H9 (cell line): ENCODE data around the gene PTPRN2. TPM values are rescaled to one million over a fixed set of nuclear protein-coding genes. Genes with fewer than 3 reads are reported as not detected.

Source experiments
- DNase-seq: peaks from one replicate; pipeline ENCODE4 v3.0.0-alpha.2; 2017
- H2AFZ ChIP-seq: one replicate; pipeline ENCODE4 v1.6.1; 2013; ENCODE audit warnings: mild to moderate bottlenecking, low read length, control low read depth, moderate library complexity
- H2AK5ac ChIP-seq: 2 replicates; pipeline ENCODE4 v1.6.1; 2013; ENCODE audit warnings: low read length, control low read depth, mixed read lengths; ENCODE audit not compliant: insufficient read length
- H2BK120ac ChIP-seq: one replicate; pipeline ENCODE4 v1.6.1; 2013; ENCODE audit warnings: low read depth, mild to moderate bottlenecking, low read length, control low read depth, inconsistent platforms; ENCODE audit not compliant: poor library complexity, severe bottlenecking
- H2BK12ac ChIP-seq: 2 replicates; pipeline ENCODE4 v1.6.1; 2013; ENCODE audit warnings: low read length, control low read depth, mixed read lengths, low read depth; ENCODE audit not compliant: insufficient read length
- H2BK15ac ChIP-seq: 2 replicates; pipeline ENCODE4 v1.6.1; 2013; ENCODE audit warnings: low read depth, low read length, control low read depth
- H2BK20ac ChIP-seq: one replicate; pipeline ENCODE4 v1.6.1; 2013; ENCODE audit warnings: low read depth, mild to moderate bottlenecking, low read length, control low read depth, inconsistent platforms; ENCODE audit not compliant: poor library complexity, severe bottlenecking
- H2BK5ac ChIP-seq: 2 replicates; pipeline ENCODE4 v1.6.1; 2013; ENCODE audit warnings: low read length, control low read depth, mixed read lengths; ENCODE audit not compliant: insufficient read length
- H3K14ac ChIP-seq: 2 replicates; pipeline ENCODE4 v1.6.1; 2013; ENCODE audit warnings: low read length, control low read depth; ENCODE audit not compliant: insufficient read depth
- H3K18ac ChIP-seq: 2 replicates; pipeline ENCODE4 v1.6.1; 2013; ENCODE audit warnings: low read depth, mild to moderate bottlenecking, mixed read lengths, low read length, control low read depth; ENCODE audit not compliant: insufficient read length
- H3K23ac ChIP-seq: 2 replicates; pipeline ENCODE4 v1.6.1; 2013; ENCODE audit warnings: low read length, control low read depth, mixed read lengths, low read depth; ENCODE audit not compliant: insufficient read length
- H3K23me2 ChIP-seq: 2 replicates; pipeline ENCODE4 v1.6.1; 2013; ENCODE audit warnings: low read depth, mild to moderate bottlenecking, mixed read lengths, low read length, control low read depth; ENCODE audit not compliant: insufficient read length, poor library complexity, severe bottlenecking
- H3K27ac ChIP-seq: 2 replicates; pipeline ENCODE4 v1.5.1; 2013; ENCODE audit warnings: low read length, control low read depth, mixed read lengths, low read depth; ENCODE audit not compliant: insufficient read length
- H3K27me3 ChIP-seq: 2 replicates; pipeline ENCODE4 v1.6.1; 2013; ENCODE audit warnings: low read length, control low read depth, inconsistent platforms; ENCODE audit not compliant: insufficient read depth
- H3K4ac ChIP-seq: 2 replicates; pipeline ENCODE4 v1.6.1; 2013; ENCODE audit warnings: low read depth, mild to moderate bottlenecking, control low read depth, inconsistent platforms, low read length, moderate library complexity
- H3K4me1 ChIP-seq: 2 replicates; pipeline ENCODE4 v1.6.1; 2013; ENCODE audit warnings: low read length, control low read depth, inconsistent platforms; ENCODE audit not compliant: insufficient read depth
- H3K4me2 ChIP-seq: 2 replicates; pipeline ENCODE4 v1.6.1; 2013; ENCODE audit warnings: low read length, control low read depth, mixed read lengths; ENCODE audit not compliant: insufficient read length, insufficient read depth
- H3K56ac ChIP-seq: 2 replicates; pipeline ENCODE4 v1.6.1; 2013; ENCODE audit warnings: low read depth, mild to moderate bottlenecking, mixed read lengths, low read length, control low read depth; ENCODE audit not compliant: insufficient read length
- H3K79me1 ChIP-seq: 2 replicates; pipeline ENCODE4 v1.6.1; 2013; ENCODE audit warnings: low read depth, mild to moderate bottlenecking, moderate library complexity, low read length, control low read depth, inconsistent platforms; ENCODE audit not compliant: insufficient read depth, poor library complexity, severe bottlenecking
- H3K79me2 ChIP-seq: 2 replicates; pipeline ENCODE4 v1.6.1; 2013; ENCODE audit warnings: low read length, control low read depth, inconsistent platforms; ENCODE audit not compliant: insufficient read depth
- H3K9ac ChIP-seq: 2 replicates; pipeline ENCODE4 v1.6.1; 2013; ENCODE audit warnings: low read length, control low read depth, mixed read lengths; ENCODE audit not compliant: insufficient read length; ENCODE audit errors: extremely low read depth
- H3K9me3 ChIP-seq: one replicate; pipeline ENCODE4 v1.6.1; 2013; ENCODE audit warnings: low read depth, low read length, inconsistent platforms; ENCODE audit not compliant: control insufficient read depth
- H3T11ph ChIP-seq: one replicate; pipeline ENCODE4 v1.6.1; 2013; ENCODE audit warnings: mild to moderate bottlenecking, low read length, control low read depth, inconsistent platforms
- H4K20me1 ChIP-seq: one replicate; pipeline ENCODE4 v1.6.1; 2013; ENCODE audit not compliant: control insufficient read depth, insufficient read length, insufficient read depth
- H4K5ac ChIP-seq: 2 replicates; pipeline ENCODE4 v1.6.1; 2013; ENCODE audit warnings: low read depth, mild to moderate bottlenecking, mixed read lengths, low read length, control low read depth; ENCODE audit not compliant: insufficient read length
- H4K8ac ChIP-seq: replicated peaks from 2 replicates; pipeline ENCODE4 v1.6.1; 2013; ENCODE audit warnings: low read length, control low read depth, mixed read lengths, low read depth; ENCODE audit not compliant: insufficient read length
- H4K91ac ChIP-seq: 2 replicates; pipeline ENCODE4 v1.6.1; 2013; ENCODE audit warnings: low read depth, mild to moderate bottlenecking, moderate library complexity, mixed read lengths, low read length, control low read depth; ENCODE audit not compliant: insufficient read length
- H3K27ac Mint-ChIP-seq, 3 experiments: 2 replicates in 2 of 3; 3 replicates in 1 of 3; pipeline ENCODE4 v1.8.0; 2020 to 2021; ENCODE audit warnings: mixed read lengths in 3 of 3, mild to moderate bottlenecking in 1 of 3, moderate library complexity in 1 of 3
- H3K27me3 Mint-ChIP-seq: 2 replicates; pipeline ENCODE4 v1.8.0; 2021; ENCODE audit warnings: low read depth, mild to moderate bottlenecking, moderate library complexity, mixed read lengths
- H3K36me3 Mint-ChIP-seq, 3 experiments: 2 replicates in 2 of 3; 3 replicates in 1 of 3; pipeline ENCODE4 v1.8.0; 2020 to 2021; ENCODE audit warnings: low read depth in 3 of 3, mixed read lengths in 3 of 3; ENCODE audit not compliant: insufficient read depth in 1 of 3
- H3K4me1 Mint-ChIP-seq, 2 experiments: 2 replicates each; pipeline ENCODE4 v1.8.0; 2020; ENCODE audit warnings: mixed read lengths in 2 of 2
- H3K4me3 Mint-ChIP-seq, 2 experiments: 2 replicates in 1 of 2; 3 replicates in 1 of 2; pipeline ENCODE4 v1.8.0; 2020 to 2021; ENCODE audit warnings: mild to moderate bottlenecking in 2 of 2, mixed read lengths in 2 of 2, moderate library complexity in 1 of 2
- H3K9me3 Mint-ChIP-seq, 2 experiments: 2 replicates in 1 of 2; 3 replicates in 1 of 2; pipeline ENCODE4 v1.8.0; 2020; ENCODE audit warnings: mild to moderate bottlenecking in 2 of 2, mixed read lengths in 2 of 2, moderate library complexity in 1 of 2
- whole genome bisulfite sequencing: extraction: QIAGEN DNeasy Blood & Tissue Kit; methylation state at CpG from one replicate; pipeline ENCODE4 v1.1.7; 2013; ENCODE audit warnings: missing lambda C conversion rate, low lambda C conversion rate, mixed read lengths; ENCODE audit not compliant: insufficient read length; ENCODE audit errors: extremely low coverage; 5-methylcytosine and 5-hydroxymethylcytosine counted together
- total RNA-seq: library from RNA; stranded (reverse); gene quantifications from 2 replicates; pipeline ENCODE4 v1.2.1, GENCODE V29; 2021
- TF ChIP-seq, protein P1 (sequence below): fragments of 200-600 bp; sonication (generic); conservative IDR thresholded peaks from 3 replicates; pipeline ENCODE4 v1.8.0; 2021; ENCODE audit warnings: antibody characterized with exemption, mild to moderate bottlenecking

The PTPRN2 gene
- total RNA-seq, 1 experiment from 2014 or later = 5.2 TPM

DNA sequence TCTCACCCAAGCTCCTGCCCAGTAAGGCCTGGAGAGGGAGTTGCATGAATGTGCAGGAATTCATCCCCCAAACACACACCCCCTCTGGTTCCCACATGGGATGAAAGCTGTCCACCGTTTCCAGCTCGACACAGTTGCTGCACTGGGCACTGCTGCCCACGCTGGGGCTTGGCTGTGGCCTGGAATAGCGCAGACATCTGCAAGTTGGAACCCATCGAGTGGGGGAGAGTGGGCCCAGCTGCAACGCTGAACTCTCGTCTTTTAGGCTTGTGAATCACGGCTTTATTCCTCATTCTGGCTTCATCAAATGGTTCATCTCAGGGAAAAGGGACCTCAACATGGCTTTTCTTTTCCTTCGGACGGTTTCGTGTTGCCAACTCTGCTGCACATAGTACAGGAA, 986.1 kb downstream of the PTPRN2 start:
- WGBS = no CpG with 5 or more reads among the region's 11 CpGs
- TF ChIP-seq, protein P1, sequence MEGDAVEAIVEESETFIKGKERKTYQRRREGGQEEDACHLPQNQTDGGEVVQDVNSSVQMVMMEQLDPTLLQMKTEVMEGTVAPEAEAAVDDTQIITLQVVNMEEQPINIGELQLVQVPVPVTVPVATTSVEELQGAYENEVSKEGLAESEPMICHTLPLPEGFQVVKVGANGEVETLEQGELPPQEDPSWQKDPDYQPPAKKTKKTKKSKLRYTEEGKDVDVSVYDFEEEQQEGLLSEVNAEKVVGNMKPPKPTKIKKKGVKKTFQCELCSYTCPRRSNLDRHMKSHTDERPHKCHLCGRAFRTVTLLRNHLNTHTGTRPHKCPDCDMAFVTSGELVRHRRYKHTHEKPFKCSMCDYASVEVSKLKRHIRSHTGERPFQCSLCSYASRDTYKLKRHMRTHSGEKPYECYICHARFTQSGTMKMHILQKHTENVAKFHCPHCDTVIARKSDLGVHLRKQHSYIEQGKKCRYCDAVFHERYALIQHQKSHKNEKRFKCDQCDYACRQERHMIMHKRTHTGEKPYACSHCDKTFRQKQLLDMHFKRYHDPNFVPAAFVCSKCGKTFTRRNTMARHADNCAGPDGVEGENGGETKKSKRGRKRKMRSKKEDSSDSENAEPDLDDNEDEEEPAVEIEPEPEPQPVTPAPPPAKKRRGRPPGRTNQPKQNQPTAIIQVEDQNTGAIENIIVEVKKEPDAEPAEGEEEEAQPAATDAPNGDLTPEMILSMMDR = no peak

More for the DNA sequence above, 986.1 kb downstream of the PTPRN2 start:
- Histone ChIP-seq H2AFZ (no peak overlapping the region), H3K18ac (no peak overlapping the region), H3K23me2 (no peaks in the 10 kb centered on the region), H3K4ac (no peak overlapping the region), H3K79me2 (no peaks in the 10 kb centered on the region), H2BK15ac (no peak overlapping the region), H4K20me1 (peaks cover 2% of the 10 kb centered on the region), H3K56ac (no peak overlapping the region), H3K27ac (no peak overlapping the region), H3K9ac (no peak overlapping the region), H3K14ac (no peak overlapping the region), H4K5ac (no peak overlapping the region), H3K4me1 (no peaks in the 10 kb centered on the region), H3K27me3 (peaks cover 38% of the 10 kb centered on the region; the same call in 1 of the 2 replicates), H2BK20ac (no peak overlapping the region), H2BK120ac (no peak overlapping the region), H4K8ac (no peak overlapping the region), H3T11ph (no peak overlapping the region), H2BK12ac (no peak overlapping the region), H2AK5ac (no peak overlapping the region), H2BK5ac (no peak overlapping the region), H3K4me2 (no peak overlapping the region), H3K23ac (no peak overlapping the region), H3K79me1 (no peaks in the 10 kb centered on the region), H4K91ac (no peak overlapping the region), H3K9me3 (no peaks in the 10 kb centered on the region)
- Mint-ChIP-seq H3K36me3 (no peaks in the 10 kb centered on the region), H3K4me3 (no peak overlapping the region), H3K27ac (no peak overlapping the region), H3K9me3 (no peaks in the 10 kb centered on the region), H3K27me3 (peaks cover 97% of the 10 kb centered on the region), H3K4me1 (no peaks in the 10 kb centered on the region)
- no peak for DNase-seq
